Stimulated activated naive CD8-positive, alpha-beta T cell treated with anti-CD3 and anti-CD28 coated beads, Interleukin-15, amount 100 ng/mL, for 72 hours (primary cell): Measurements from ENCODE around the gene ATP13A3.
A peak's percentile ranks its signal among the peaks of the same experiment; 100 is the strongest.

ENCODE experiments used
- ATAC-seq: fragments of 150-1000 bp; cut with Tn5 transposase; 2 replicates; pipeline ENCODE4 v1.10.0; 2021; ENCODE audit warnings: mild to moderate bottlenecking, moderate library complexity
- DNase-seq, 2 donors: peaks; one replicate each; pipeline ENCODE4 v3.0.0; 2021 to 2022
- H3K27ac Mint-ChIP-seq, 2 donors: one replicate each; pipeline ENCODE4 v1.8.0; 2022; ENCODE audit warnings: mild to moderate bottlenecking in 2 of 2, mixed read lengths in 2 of 2, moderate library complexity in 2 of 2
- H3K27me3 Mint-ChIP-seq: one replicate; pipeline ENCODE4 v1.8.0; 2022; ENCODE audit warnings: mixed read lengths
- H3K4me1 Mint-ChIP-seq: one replicate; pipeline ENCODE4 v1.8.0; 2022; ENCODE audit warnings: mild to moderate bottlenecking, mixed read lengths
- H3K4me3 Mint-ChIP-seq, 2 donors: one replicate each; pipeline ENCODE4 v1.8.0; 2022; ENCODE audit warnings: mild to moderate bottlenecking in 2 of 2, mixed read lengths in 2 of 2, moderate library complexity in 1 of 2
- H3K9me3 Mint-ChIP-seq, 2 donors: one replicate each; pipeline ENCODE4 v1.8.0; 2022; ENCODE audit warnings: mixed read lengths in 2 of 2

Gene ATP13A3

DNA sequence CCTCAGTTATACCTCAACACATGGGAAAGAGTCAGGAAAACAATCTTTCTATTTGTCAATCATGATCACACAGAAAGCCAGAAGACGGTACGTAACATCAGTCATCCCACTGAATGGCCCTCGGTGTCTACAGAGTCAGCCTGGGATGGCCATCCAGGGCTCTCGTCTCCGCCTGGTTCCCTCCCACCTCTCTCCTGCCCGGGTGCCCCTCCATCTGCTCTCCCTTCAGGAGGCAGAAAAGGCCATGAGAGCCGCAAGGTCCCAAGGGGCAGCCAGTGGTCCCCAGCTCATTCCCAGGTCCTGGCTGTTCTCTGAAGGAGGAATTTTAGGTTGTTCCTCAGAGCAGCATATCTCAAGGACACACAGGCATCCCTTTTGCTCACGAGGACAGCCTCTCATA, 112.9 kb downstream of the ATP13A3 start:
- Mint-ChIP-seq H3K27me3 (peaks cover 55% of the 10 kb centered on the region), H3K4me3 (no peak overlapping the region), H3K9me3 (no peaks in the 10 kb centered on the region), H3K4me1 (peaks cover 12% of the 10 kb centered on the region), H3K27ac (no peak overlapping the region)
- ATAC-seq (no peak), DNase-seq (no peak)

DNA sequence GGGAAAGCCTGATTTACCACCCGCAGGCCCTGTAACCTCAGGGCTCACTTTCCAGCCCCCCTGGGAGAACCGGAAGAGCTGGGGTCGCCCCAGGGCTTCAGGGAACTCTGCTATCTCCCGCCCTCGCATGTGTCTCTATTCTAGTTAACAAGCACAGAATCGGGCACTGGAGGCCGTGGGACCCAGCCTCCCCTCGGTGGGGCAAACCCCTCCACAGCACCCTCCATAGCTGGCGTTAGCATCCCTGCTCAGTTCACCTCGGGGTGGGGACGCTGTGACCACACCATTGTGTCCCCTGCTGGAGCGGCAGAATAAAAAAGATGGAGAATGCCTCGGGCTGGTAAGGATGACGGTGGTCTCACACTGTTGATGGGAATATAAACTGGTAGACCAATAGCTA, 113.8 kb downstream of the ATP13A3 start:
- peaks cover 12% of the 10 kb centered on the region for H3K4me1 Mint-ChIP-seq
- ATAC-seq (no peak), DNase-seq (no peak)
- H3K9me3 Mint-ChIP-seq: no peaks in the 10 kb centered on the region
- no peak overlapping the region for H3K4me3 Mint-ChIP-seq
- peaks cover 55% of the 10 kb centered on the region for H3K27me3 Mint-ChIP-seq
- H3K27ac Mint-ChIP-seq: no peak overlapping the region

DNA sequence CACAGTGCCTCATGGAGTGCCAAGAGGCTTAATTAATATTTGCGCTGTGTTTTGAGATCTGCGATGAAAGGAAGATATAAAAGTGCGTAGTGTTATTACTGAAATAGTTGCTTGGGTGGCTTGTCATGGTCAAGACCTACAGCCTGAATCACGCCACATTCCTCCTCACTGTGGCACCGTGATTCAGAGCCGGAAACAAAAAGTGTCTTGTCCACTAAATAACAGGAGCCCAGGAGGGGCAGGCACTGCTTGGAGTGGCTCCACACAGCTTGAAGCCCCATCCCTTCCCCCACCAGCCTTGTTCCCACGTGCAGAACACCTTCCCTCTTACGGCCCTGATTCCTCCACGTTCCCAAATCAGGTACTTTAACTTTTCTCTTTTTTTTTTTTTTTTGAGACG, 116.0 kb downstream of the ATP13A3 start:
- Mint-ChIP-seq H3K27me3 (peaks cover 69% of the 10 kb centered on the region), H3K4me3 (no peak overlapping the region), H3K9me3 (no peaks in the 10 kb centered on the region), H3K4me1 (peaks cover 12% of the 10 kb centered on the region), H3K27ac (no peak overlapping the region)
- DNase-seq (no peak), ATAC-seq (no peak)

DNA sequence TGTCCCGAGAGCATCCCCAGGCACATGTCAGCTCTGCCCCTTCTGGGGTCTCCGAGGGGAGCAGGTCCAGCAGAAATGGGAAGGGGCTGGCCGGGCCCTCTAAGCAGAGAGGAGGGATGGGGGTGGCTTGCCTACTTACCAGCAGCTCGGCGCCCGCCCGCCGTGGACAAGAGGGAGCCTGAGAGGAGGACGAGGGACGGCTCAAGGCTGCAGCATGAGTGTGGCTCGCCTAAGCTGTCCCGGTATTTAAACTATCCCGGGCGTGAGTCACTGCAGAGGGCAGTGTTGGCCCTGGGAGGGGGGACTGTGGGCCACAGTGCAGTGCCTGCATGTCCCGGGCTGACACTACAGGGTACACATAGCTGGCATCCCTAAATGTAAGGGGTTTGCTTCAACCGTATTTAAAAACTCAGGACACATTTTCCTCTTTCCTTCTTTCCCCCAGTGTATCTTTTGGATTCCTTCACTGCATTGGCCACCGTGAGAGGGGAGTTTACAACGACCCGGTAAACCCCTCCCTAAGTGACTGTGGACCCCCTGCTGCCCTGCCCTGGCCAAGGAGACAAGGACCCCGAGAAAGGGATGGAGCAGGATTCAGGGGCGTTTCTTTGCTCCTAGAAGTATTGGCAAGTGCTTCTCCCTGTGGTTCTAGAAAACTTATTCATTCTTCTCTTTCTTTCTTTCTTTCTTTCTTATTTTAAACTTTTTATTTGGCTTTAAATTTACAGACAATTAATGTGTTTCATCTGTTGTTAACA, 117.1 kb downstream of the ATP13A3 start, which contains the start of gene LRRC15:
Gene LRRC15, minus strand, starts transcription at position 222 of the 758 bp plus-strand sequence. CDS start 8,700 bp downstream, outside the sequence.
- Mint-ChIP-seq H3K9me3 (no peaks in the 10 kb centered on the region), H3K27ac (peak within 1 kb of the TSS in 1 of 2 donors; percentile 74), H3K4me3 (no peak within 1 kb of the TSS), H3K27me3 (peaks cover 59% of the 10 kb centered on the region), H3K4me1 (peaks cover 12% of the 10 kb centered on the region)
- ATAC-seq (peak; percentile 56), DNase-seq (no peak)

DNA sequence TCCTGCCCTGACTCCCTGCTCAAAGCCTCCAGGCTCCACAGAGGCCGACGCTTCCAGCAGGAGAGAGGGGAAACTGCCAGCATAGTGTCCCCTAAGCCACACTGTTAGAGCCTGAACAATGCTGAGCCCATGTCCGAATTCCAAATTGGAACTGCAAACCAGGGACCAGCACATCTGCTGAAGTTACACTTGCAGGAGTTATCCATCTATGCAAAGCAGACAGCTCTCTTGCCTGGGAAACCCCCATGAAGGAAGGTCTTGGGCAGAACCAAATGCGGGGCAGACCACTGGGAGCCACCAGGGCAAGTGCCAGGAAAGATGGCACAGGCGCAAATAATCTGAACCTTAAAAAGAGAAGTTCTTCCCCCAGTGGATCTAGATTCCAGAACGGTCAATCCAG, 117.9 kb downstream of the ATP13A3 start:
- DNase-seq: no peak
- H3K9me3 Mint-ChIP-seq: no peaks in the 10 kb centered on the region
- peaks cover 12% of the 10 kb centered on the region for H3K4me1 Mint-ChIP-seq
- peaks cover 58% of the 10 kb centered on the region for H3K27me3 Mint-ChIP-seq
- H3K4me3 Mint-ChIP-seq: no peak overlapping the region
- H3K27ac Mint-ChIP-seq: no peak overlapping the region
- no peak for ATAC-seq

DNA sequence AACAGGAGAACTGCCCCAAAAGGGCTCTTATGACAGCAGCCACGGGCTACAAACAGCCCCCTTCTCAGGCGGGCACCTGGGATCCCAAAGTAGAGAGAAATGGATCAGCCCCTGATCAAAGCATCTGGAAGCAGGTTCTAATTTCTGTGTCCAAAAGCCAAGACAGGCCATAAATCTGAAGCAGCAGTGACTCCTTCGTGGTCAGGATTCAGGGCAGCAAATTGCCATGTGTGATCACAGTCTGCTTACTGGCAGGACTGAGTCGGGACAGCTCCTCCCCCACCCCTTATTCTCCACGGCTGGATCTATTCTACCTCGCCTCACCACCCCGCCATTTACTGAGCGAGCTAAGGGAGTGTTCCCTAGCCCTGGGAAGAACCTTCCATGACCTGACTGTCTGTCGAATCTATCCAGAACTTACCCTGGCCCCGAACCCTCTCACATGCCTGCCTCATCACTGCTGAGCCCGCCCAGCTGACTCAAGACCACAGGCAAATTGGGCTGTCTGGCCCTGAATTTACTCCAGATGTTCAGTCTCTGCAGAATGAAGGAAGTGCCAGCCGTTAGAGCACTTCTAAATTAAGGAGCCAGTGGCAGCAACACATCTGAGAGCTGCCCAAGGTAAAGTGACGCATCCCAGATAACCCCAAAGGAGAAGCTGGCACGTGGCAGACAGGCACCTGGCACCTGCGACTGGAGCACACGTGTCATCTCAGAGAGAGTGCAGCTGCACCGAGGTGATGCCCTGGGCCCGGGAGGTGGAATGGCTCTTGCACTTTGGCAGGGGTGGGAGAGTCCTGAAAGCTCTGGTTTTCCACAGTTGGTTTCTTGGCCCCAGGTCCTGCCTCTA, 118.6 kb downstream of the ATP13A3 start:
- no peak overlapping the region for H3K27ac Mint-ChIP-seq
- no peak overlapping the region for H3K4me3 Mint-ChIP-seq
- ATAC-seq (no peak), DNase-seq (no peak)
- peaks cover 58% of the 10 kb centered on the region for H3K27me3 Mint-ChIP-seq
- peaks cover 12% of the 10 kb centered on the region for H3K4me1 Mint-ChIP-seq
- no peaks in the 10 kb centered on the region for H3K9me3 Mint-ChIP-seq

DNA sequence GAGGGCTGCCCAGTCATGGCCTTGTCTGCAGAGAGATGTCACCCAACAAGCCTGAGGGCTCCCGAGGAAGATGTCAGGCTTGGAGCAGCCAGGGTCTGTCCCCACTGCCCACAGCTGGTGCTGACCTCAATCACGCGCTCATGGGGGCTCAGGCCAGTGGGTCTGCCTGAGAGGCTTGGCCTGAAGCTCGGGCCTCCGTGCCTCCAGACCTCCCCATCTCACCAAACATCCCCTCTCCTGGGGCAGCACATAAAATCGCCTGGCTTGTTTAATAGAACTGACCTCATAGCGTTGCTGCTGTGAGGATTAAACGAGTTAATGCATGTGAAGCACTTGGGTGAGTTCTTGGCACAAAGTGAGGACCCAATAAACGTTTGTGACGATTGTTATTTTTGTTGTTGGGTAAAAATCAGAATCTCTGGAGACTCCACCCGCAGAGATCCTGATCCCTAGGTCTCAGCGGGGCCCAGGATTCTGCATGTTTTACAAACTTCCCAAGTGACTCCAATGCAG, 120.8 kb downstream of the ATP13A3 start:
- Mint-ChIP-seq H3K4me1 (peaks cover 12% of the 10 kb centered on the region), H3K9me3 (no peaks in the 10 kb centered on the region), H3K27ac (no peak overlapping the region), H3K27me3 (peaks cover 43% of the 10 kb centered on the region), H3K4me3 (no peak overlapping the region)
- DNase-seq: no peak
- no peak for ATAC-seq

DNA sequence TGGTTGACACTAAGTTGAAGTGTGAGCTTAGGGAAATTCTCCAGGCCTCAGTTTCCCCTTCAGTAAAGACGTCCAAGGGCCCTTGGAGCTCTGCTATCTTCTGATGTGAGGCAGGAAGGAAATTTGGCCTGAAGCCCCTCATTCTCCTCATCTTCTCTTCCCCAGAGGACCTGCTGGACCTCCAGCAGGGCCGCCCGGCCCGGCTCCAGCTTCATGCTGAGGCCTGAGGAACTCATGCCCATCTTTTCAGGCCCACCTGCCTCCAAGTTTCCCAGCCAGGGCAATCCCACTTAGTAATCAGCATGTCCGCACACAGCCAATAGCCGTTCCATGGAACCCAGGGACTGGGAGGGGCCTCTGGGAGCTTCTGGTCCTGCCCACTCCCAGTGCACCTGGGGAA, 121.3 kb downstream of the ATP13A3 start:
- no peak for DNase-seq
- peaks cover 12% of the 10 kb centered on the region for H3K4me1 Mint-ChIP-seq
- H3K27me3 Mint-ChIP-seq: peaks cover 39% of the 10 kb centered on the region
- H3K9me3 Mint-ChIP-seq: no peaks in the 10 kb centered on the region
- H3K27ac Mint-ChIP-seq: no peak overlapping the region
- no peak for ATAC-seq
- no peak overlapping the region for H3K4me3 Mint-ChIP-seq

DNA sequence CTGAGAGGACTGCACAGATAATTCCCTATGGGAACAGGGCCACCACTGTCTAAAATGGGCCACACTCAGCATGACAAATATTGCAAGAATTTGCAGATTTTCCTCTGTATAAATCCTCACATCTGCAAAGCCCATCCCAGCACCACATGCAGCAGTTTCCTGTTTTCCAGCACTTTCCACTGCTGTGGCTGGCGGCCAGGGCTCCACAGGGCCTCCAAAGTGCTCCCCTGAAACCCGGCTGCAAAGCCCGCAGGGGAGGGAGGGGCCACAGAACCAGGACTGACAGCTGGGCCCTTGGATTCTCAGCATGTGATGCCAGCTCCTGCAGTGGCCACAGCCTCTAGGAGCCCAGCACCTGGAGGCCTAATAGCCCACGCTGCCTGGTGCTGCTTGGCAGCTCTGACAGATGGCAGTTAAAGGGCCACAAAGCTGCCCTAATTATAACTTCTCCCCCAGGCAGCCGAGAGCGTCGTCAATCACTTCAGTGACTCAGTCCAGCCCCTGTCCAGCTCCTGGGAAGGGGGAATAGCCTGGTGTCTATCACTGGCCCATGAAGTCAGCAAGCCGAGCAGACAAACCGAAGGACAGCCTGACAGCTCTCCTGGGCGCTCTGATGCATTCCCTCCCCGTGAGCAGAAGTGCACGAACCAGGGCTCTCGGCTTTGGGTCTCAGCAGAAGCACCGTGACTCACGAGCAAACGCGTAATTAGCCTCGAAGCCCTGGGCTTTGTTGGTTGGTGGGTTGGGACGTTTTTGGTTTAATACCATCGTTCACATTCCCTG, 122.0 kb downstream of the ATP13A3 start:
- DNase-seq: no peak
- Mint-ChIP-seq H3K27ac (no peak overlapping the region), H3K4me3 (no peak overlapping the region), H3K9me3 (no peaks in the 10 kb centered on the region), H3K4me1 (peaks cover 9% of the 10 kb centered on the region), H3K27me3 (peaks cover 35% of the 10 kb centered on the region)
- no peak for ATAC-seq

DNA sequence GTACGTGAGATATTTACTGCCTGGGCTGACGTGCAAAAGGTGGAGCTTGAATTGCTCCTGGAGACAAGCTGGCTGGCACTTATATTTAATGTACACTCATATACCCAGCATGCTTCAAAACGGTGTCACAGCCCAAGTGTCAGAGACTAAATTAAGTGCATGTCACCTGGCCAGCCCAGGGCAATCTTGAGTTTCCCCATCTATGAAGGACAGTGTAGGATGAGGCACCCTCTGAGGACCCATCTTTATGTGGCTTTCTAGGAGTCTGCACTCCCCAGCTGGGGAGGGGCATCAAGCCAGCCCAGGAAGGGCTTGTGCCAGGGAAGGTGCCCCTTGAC, 122.5 kb downstream of the ATP13A3 start:
- peaks cover 34% of the 10 kb centered on the region for H3K27me3 Mint-ChIP-seq
- ATAC-seq: no peak
- H3K27ac Mint-ChIP-seq: peak overlapping the region in 1 of 2 donors; percentile 49
- no peak overlapping the region for H3K4me3 Mint-ChIP-seq
- no peaks in the 10 kb centered on the region for H3K9me3 Mint-ChIP-seq
- H3K4me1 Mint-ChIP-seq: peaks cover 4% of the 10 kb centered on the region
- no peak for DNase-seq

DNA sequence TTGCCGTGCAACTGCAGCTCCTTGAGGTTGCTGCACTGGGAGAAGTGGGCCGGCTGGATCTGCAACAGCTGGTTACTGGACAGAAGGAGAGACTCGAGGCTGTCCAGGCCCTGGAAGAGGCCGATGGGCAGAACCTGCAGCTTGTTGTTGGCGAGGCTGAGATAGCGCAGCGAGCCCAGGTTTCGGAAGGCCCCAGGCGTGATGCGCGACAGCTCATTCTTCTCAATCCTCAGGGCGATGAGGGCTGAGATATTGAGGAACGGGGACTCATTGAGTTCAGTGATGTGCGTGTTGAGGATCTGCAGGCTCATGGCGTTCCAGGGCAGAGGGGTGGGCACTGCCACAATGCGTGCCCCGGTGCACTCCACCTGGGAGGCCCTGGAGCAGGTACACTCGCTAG, 126.2 kb downstream of the ATP13A3 start:
- Mint-ChIP-seq H3K4me3 (no peak overlapping the region), H3K4me1 (no peaks in the 10 kb centered on the region), H3K27me3 (peaks cover 7% of the 10 kb centered on the region), H3K27ac (peak overlapping the region in 1 of 2 donors; percentile 69), H3K9me3 (no peaks in the 10 kb centered on the region)
- no peak for DNase-seq
- ATAC-seq: no peak

DNA sequence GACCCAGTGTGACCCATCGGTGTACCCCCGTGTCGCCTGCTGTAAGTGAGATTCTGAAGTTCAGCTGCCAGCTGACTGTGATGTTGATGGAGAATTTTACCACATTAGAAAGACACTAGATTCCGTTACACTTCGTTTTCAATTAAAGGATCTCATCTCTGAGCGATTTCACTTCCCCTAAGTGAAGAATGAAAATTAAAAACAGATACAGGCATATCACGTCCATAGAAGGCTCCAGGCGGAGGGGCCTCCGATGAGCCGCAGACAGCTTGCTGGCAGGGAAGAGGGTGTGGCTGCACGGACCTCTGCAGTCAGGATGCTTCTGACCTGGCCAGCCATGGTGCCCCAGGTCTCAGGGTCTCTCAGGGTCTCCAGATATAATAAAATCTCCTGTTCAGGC, 129.1 kb downstream of the ATP13A3 start:
- Mint-ChIP-seq H3K4me1 (no peaks in the 10 kb centered on the region), H3K27ac (no peak overlapping the region), H3K27me3 (peaks cover 7% of the 10 kb centered on the region), H3K4me3 (no peak overlapping the region), H3K9me3 (no peaks in the 10 kb centered on the region)
- DNase-seq (no peak), ATAC-seq (no peak)

DNA sequence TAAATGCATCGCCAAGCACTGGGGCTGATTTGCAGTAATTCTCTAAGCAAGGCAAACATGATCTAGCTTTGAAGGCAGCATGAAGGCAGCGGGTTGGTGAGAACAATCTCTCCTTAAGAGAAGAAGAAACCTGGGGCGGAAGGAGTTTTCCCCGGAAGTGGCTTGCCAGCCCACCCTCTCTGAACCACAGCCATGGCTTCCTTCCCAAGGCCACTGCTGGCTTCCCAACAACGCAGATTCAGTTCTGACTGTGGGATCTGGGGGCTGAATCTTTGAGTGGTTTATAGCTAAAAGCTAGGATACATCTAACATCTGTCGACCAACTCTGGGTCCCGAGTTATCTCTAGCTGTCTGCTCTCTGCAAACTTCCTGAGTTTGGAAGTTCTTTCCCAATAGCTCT, 131.4 kb downstream of the ATP13A3 start:
- no peaks in the 10 kb centered on the region for H3K4me1 Mint-ChIP-seq
- peaks cover 7% of the 10 kb centered on the region for H3K27me3 Mint-ChIP-seq
- ATAC-seq (no peak), DNase-seq (no peak)
- no peak overlapping the region for H3K27ac Mint-ChIP-seq
- no peaks in the 10 kb centered on the region for H3K9me3 Mint-ChIP-seq
- H3K4me3 Mint-ChIP-seq: no peak overlapping the region

DNA sequence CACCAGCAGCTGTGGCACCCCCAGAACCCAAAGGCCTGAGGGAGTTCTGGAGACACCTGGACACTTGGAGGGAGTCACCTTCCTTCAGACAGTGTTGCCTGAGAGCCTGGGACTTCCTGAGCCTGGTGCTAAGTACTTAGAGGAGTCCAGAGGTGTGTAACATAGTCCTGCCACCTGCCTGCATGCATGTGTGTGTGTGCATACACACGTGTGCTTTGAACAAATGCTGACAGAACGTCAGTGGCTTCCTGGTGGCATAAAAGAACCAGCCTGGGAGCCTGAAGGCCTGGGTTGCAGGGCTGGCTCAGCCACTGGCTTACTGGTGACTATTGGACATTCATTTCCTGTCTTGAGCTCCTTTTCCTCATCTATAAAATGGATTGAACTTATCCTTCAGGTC, 132.5 kb downstream of the ATP13A3 start:
- H3K27me3 Mint-ChIP-seq: no peaks in the 10 kb centered on the region
- DNase-seq (no peak), ATAC-seq (no peak)
- peaks cover 5% of the 10 kb centered on the region for H3K4me1 Mint-ChIP-seq
- no peak overlapping the region for H3K27ac Mint-ChIP-seq
- H3K4me3 Mint-ChIP-seq: no peak overlapping the region
- no peaks in the 10 kb centered on the region for H3K9me3 Mint-ChIP-seq
